HEK293T (cell line): ENCODE results near the gene PCYT1A.

ENCODE experiments used
- ARNT ChIP-seq: fragments of 450-650 bp; IDR thresholded peaks from 2 replicates; pipeline ENCODE4 v1.6.1; 2017; ENCODE audit warnings: mild to moderate bottlenecking
- CTBP1 ChIP-seq: fragments of 450-650 bp; IDR thresholded peaks from 2 replicates; pipeline ENCODE4 v1.6.1; 2016; ENCODE audit warnings: borderline replicate concordance
- ELF4 ChIP-seq: fragments of 450-650 bp; IDR thresholded peaks from 2 replicates; pipeline ENCODE4 v1.6.1; 2017; ENCODE audit warnings: antibody characterized with exemption
- FOXA1 ChIP-seq: fragments of 450-650 bp; IDR thresholded peaks from 2 replicates; pipeline ENCODE4 v1.6.1; 2016; ENCODE audit warnings: mild to moderate bottlenecking
- FOXK2 ChIP-seq: fragments of 450-650 bp; IDR thresholded peaks from 2 replicates; pipeline ENCODE4 v1.6.1; 2016; ENCODE audit warnings: mild to moderate bottlenecking
- FOXM1 ChIP-seq: fragments of 450-650 bp; IDR thresholded peaks from 2 replicates; pipeline ENCODE4 v1.6.1; 2017; ENCODE audit warnings: mild to moderate bottlenecking, borderline replicate concordance
- HDGF ChIP-seq: fragments of 450-650 bp; IDR thresholded peaks from 2 replicates; pipeline ENCODE4 v1.6.1; 2017; ENCODE audit warnings: antibody characterized with exemption, borderline replicate concordance
- SP1 ChIP-seq: fragments of 450-650 bp; IDR thresholded peaks from 2 replicates; pipeline ENCODE4 v1.6.1; 2017
- SUZ12 ChIP-seq: fragments of 450-650 bp; IDR thresholded peaks from 2 replicates; pipeline ENCODE4 v1.6.1; 2016; ENCODE audit warnings: mild to moderate bottlenecking
- TARDBP ChIP-seq: fragments of 450-650 bp; IDR thresholded peaks from 2 replicates; pipeline ENCODE4 v1.6.1; 2016
- ZNF384 ChIP-seq: fragments of 450-650 bp; IDR thresholded peaks from 2 replicates; pipeline ENCODE4 v1.6.1; 2016

GRCh38 chr3:196194542-196194915 is 93.0 kb downstream of the PCYT1A start:
- no peak for TF ChIP-seq SUZ12
- TF ChIP-seq HDGF, result no peak
- no peak for TF ChIP-seq ARNT
- TF ChIP-seq CTBP1, result no peak
- TF ChIP-seq FOXA1, result no peak
- TF ChIP-seq FOXM1, result no peak
- TF ChIP-seq TARDBP, result no peak
- no peak for TF ChIP-seq FOXK2
- TF ChIP-seq ELF4, result no peak
- no peak for TF ChIP-seq ZNF384
- TF ChIP-seq SP1, result no peak
